ENCODE data around the gene USHBP1. TPM values are rescaled to one million over a fixed set of nuclear protein-coding genes. Genes with fewer than 3 reads are reported as not detected.

The USHBP1 gene
- total and polyA plus RNA-seq, 10 of the 15 experiments (the other 5 are each of a cell fraction or from before 2014, with no cell fraction given): 0.05 to 0.96 (median 0.22) TPM; not detected in 2

GRCh38 chr19:17246681-17247425 is 17.7 kb downstream of the USHBP1 start:
- Histone ChIP-seq H3K4me3 (peak overlapping the region; percentile 68; the same call in 1 of the 2 replicates), H3K9me3 (replicated peaks; ENCODE audit: control insufficient read depth, insufficient read depth, low read length) (no peaks in the 10 kb centered on the region), H3K9ac (ENCODE audit: control insufficient read depth, insufficient read depth, low read length) (peak overlapping the region; percentile 73), H3K4me2 (ENCODE audit: control insufficient read depth, insufficient read depth) (peak overlapping the region; percentile 81), H3K27ac (ENCODE audit: control insufficient read depth, insufficient read depth) (peak overlapping the region; percentile 42; the same call in 1 of the 2 replicates), H3K36me3 (ENCODE audit: control insufficient read depth in 2 of 2, insufficient read depth in 2 of 2, low read length in 1 of 2) (no peaks in the 10 kb centered on the region), H4K20me1 (ENCODE audit: control insufficient read depth, insufficient read depth) (no peaks in the 10 kb centered on the region), H3K4me1 (ENCODE audit: control insufficient read depth, insufficient read depth, low read length) (peaks cover 14% of the 10 kb centered on the region), H3K27me3 (replicated peaks in 1 of 2; ENCODE audit: control insufficient read depth in 2 of 2, insufficient read depth in 2 of 2, low read length in 1 of 2) (no peaks in the 10 kb centered on the region), H3K79me2 (ENCODE audit: control insufficient read depth, insufficient read depth, low read length) (peaks cover 7% of the 10 kb centered on the region), H2AFZ (ENCODE audit: control insufficient read depth, low read depth, low read length) (peak overlapping the region; percentile 78)
- ChIA-PET RAD21 (ENCODE audit: unreplicated experiment) (no interaction called here), POLR2A (interaction anchor here (0.6 kb wide), 1 partner anchor 20 kb away, joined by 3 read pairs; the partner anchor contains the start of gene BABAM1), SMC1A (ENCODE audit: uncharacterized antibody, unreplicated experiment) (interaction anchor here (1.4 kb wide), 1 partner anchor 13 kb away, joined by 3 read pairs; no protein-coding TSS in a partner anchor), CTCF (interaction anchor here (3.8 kb wide), 1 partner anchor 13 kb away, joined by 17 read pairs; no protein-coding TSS in a partner anchor)
- intact Hi-C loops (cut with micrococcal nuclease; ENCODE audit: unreplicated experiment) (no loop called here), in situ Hi-C loops (cut with MboI) (no loop called here)
- BruUV-seq (replicated peaks): no TSS peak
- ATAC-seq (no peak), FAIRE-seq (no peak), DNase-seq (ENCODE audit: low read depth, low spot score) (no peak)
- WGBS (ENCODE audit: insufficient coverage, insufficient replicate concordance, low lambda C conversion rate, missing lambda C conversion rate): 27% methylated on average over 21 of the region's 21 CpGs
- TF ChIP-seq BCL3 (IDR thresholded peaks at IDR 0.05; ENCODE audit: borderline replicate concordance, insufficient read depth, low read depth, low read length, poor library complexity, severe bottlenecking): no peak
- no peak for TF ChIP-seq ELK1 (IDR thresholded peaks at IDR 0.05; ENCODE audit: low read depth, low read length)
- no peak for TF ChIP-seq ZNF592 (IDR thresholded peaks at IDR 0.05)
- no peak for TF ChIP-seq DPF2 (IDR thresholded peaks at IDR 0.05)
- no peak for TF ChIP-seq NFYB (IDR thresholded peaks at IDR 0.05; ENCODE audit: insufficient read depth, low read depth, low read length)
- TF ChIP-seq PKNOX1 (IDR thresholded peaks at IDR 0.05): no peak

All from GM12878 (cell line).